ENCODE results near the gene AKIRIN2.

GRCh38 chr6:87728706-87729105 lies 26.7 kb upstream of the AKIRIN2 start:
- TF ChIP-seq CTCF (IDR thresholded peaks at IDR 0.05) (no peak), SMC3 (IDR thresholded peaks at IDR 0.05; ENCODE audit: low read depth, low read length) (no peak)

Measured in SK-N-SH (cell line).